Mononuclear cell (primary cell): Measurements from ENCODE around the gene CRYL1. TPM values are rescaled to one million over a fixed set of nuclear protein-coding genes. Genes with fewer than 3 reads are reported as not detected.
"Not testable (repeated sequence)": the region's sequence is repeated elsewhere in the genome, so short reads cannot be mapped to it uniquely, and the experiment has no call there.

Source experiments
- H3K27me3 ChIP-seq: 2 replicates; pipeline ENCODE4 v1.6.0; 2011; ENCODE audit warnings: low read length, control low read depth; ENCODE audit not compliant: insufficient read depth
- H3K4me1 ChIP-seq: 2 replicates; pipeline ENCODE4 v1.5.1; 2011; ENCODE audit warnings: mild to moderate bottlenecking, low read length, control low read depth; ENCODE audit not compliant: insufficient read depth
- H3K4me3 ChIP-seq: 2 replicates; pipeline ENCODE4 v1.5.1; 2011; ENCODE audit warnings: mild to moderate bottlenecking, low read length, moderate library complexity
- H3K9me3 ChIP-seq: 2 replicates; pipeline ENCODE4 v1.5.1; 2011; ENCODE audit warnings: low read depth, mild to moderate bottlenecking, control low read depth, low read length
- total RNA-seq: library from RNA; depleted of rRNA; stranded (reverse); fragments of >200 nt; gene quantifications from one replicate; pipeline ENCODE4 v1.2.3, GENCODE V29; 2012

CRYL1 gene
- total RNA-seq, 1 donor = 18.2 TPM

DNA sequence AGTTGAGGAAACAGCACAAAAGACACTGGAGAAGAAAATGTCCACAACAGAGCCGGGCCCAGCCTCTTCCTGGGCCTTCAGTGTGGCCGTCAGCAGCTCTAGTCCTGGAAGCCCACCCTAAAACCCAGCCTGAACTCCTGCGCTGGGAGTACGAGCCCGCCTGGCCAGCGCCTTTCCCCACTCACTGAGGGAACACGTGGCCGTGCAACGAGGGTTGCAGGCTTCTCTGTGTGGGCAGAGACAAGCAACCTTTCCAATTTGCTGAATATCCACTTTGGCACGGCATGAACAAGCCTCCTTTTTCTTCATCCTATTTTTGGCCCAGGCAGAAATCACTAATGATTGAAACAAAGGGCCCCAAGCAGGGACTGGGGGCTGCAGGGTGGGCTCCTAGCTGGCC, 89.2 kb downstream of the CRYL1 start:
- no peaks in the 10 kb centered on the region for H3K4me1 ChIP-seq
- H3K9me3 ChIP-seq = no peaks in the 10 kb centered on the region
- H3K27me3 ChIP-seq = no peaks in the 10 kb centered on the region
- H3K4me3 ChIP-seq = no peak overlapping the region

DNA sequence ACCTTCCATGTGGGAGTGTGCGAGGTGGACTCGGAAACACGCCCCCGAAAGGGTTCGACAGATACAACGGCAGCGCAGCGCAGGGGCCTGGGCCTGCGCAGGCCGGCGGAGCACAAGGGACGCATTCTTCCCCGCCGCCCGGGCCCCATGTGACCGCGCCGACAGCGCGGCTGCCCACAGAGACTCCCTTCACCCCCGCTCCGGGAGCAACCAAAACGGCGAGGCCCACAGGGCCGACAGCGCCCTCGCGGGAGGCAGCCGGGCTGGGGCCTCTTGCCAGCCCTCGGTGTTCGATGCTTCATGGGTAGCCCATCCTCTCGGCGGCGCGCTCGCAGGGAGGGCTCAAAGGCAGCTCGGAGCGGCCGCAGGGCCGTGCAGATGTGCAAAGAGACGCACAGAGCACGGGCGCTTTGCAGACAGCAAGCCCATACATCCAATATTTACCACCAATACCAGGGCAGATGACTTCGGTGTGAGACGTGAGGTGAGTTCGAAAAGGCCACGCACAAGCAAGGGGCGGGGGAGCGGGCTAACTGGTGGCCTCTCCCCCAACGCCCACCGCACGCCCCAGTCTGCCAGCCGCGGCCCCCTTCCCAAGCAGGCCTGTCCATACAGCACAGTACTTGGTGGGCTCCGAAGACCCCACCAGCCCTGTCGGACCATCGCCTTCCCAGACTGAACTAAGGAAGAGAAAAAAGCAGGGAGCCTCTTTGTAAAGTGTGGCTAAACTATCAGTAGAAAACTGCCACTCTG, 89.9 kb downstream of the CRYL1 start:
- no peaks in the 10 kb centered on the region for H3K27me3 ChIP-seq
- H3K4me3 ChIP-seq = no peak overlapping the region
- H3K9me3 ChIP-seq = no peaks in the 10 kb centered on the region
- no peaks in the 10 kb centered on the region for H3K4me1 ChIP-seq

DNA sequence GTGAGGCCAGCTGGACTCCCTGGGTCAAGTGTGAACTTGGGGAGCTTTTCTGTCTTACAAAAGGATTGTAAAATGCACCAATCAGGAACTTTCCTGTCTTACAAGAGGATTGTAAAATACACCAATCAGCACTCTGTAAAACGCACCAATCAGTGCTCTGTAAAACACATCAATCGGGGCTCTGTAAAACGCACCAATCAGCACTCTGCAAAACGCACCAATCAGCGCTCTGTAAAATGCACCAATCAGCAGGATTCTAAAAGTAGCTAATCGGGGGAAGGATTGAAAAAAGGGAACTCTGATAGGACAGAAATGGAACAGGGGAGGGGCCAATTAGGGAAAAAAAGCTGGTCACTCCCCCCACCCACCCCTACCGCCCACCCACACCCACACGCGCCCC, 91.4 kb downstream of the CRYL1 start:
- not testable (repeated sequence) for H3K4me1 ChIP-seq, H3K4me3 ChIP-seq, H3K9me3 ChIP-seq, H3K27me3 ChIP-seq

DNA sequence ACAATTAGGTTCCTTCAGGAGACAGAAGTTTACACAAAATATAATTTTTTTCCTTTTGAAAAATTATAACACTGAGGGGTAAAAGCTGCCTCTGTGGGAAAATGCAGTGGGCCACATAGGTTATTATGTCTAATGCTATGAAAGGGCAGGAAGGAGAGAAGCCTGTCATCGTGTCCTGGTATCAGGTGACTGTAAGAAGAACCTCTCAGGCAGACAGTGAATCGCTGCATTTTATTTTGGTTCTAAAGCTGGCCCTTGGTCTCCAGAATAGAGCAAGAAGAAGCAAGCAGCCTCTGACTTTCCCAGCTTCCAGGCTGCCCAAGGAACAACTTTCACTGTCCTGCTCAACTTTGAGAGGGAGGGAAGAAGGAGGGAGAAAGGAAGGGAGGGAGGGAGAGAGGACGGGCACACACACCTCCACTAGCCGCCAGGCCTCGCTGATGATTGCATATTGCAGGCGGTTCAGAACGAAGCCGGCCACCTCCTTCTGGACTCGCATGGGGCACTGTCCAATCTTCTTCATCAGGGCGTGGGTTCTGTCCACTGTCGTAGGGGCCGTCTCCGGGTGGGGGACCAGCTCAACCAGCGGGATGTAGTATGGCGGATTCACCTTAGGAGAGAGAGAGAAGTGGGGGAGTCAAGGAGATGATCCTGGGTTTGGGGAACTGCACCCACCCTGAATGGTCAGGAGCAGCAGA, 93.8 kb downstream of the CRYL1 start:
- H3K4me1 ChIP-seq = no peaks in the 10 kb centered on the region
- no peak overlapping the region for H3K4me3 ChIP-seq
- H3K27me3 ChIP-seq = no peaks in the 10 kb centered on the region
- no peaks in the 10 kb centered on the region for H3K9me3 ChIP-seq

DNA sequence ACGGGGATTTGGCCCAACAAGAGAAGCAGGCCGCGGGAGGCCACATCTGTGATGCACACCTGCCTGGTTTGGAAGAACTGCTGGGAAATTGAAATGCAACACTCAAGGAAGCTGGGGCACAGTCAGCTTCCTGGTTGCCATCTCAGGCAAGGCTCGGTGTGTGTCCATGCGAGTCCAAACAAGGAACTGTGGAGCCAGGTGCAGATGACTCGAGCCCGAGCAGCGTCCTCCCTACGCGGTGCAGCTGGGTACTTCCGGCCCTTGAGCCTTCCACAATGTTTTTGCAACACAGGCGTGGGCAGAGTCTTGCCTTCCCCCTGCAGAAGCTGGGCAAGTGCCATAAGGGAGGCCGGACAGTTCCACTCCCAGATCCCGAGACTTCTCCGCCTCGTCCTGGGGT, 94.6 kb downstream of the CRYL1 start:
- H3K9me3 ChIP-seq = no peaks in the 10 kb centered on the region
- H3K27me3 ChIP-seq = no peaks in the 10 kb centered on the region
- no peak overlapping the region for H3K4me3 ChIP-seq
- no peaks in the 10 kb centered on the region for H3K4me1 ChIP-seq

DNA sequence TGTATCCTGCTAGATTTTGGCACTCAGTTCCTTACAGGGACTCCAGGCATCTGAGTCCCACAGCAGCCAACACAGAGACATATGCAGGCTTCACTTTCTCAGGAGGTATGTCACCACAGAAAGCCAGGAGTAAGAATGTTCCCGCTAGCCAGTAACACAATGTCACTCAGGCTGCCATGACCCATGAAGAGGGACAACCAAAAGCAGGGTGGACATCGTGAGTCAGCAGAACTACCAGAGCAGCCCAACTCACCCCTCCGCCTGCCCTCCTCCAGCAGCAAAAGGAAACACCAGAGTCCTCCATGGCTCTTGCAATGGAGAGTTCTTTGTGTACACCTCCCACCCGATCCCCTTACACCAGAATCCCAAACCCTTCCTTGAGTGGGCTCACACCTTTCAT, 95.4 kb downstream of the CRYL1 start:
- Histone ChIP-seq H3K27me3 (no peaks in the 10 kb centered on the region), H3K4me1 (no peaks in the 10 kb centered on the region), H3K9me3 (no peaks in the 10 kb centered on the region), H3K4me3 (no peak overlapping the region)

DNA sequence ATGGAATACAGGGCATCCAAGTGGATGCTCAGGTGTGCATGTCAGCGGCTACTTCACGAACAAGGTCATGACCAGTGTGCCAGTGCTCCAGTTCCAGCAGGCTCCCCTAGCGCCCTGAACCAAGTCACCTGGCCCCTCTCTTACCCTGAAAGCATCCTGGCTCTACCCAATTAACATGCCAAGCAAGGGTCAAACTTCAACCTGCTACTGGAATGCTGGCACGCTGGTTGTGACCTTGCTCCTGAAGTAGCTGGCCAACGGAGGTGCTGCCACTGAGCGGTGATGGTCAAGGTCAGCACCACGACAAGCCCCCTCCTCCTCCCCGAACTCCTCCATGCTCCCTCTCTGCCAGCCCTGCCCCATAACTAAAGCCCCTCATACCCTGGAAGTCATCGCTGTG, 96.0 kb downstream of the CRYL1 start:
- Histone ChIP-seq H3K4me3 (no peak overlapping the region), H3K27me3 (no peaks in the 10 kb centered on the region), H3K4me1 (no peaks in the 10 kb centered on the region), H3K9me3 (no peaks in the 10 kb centered on the region)

DNA sequence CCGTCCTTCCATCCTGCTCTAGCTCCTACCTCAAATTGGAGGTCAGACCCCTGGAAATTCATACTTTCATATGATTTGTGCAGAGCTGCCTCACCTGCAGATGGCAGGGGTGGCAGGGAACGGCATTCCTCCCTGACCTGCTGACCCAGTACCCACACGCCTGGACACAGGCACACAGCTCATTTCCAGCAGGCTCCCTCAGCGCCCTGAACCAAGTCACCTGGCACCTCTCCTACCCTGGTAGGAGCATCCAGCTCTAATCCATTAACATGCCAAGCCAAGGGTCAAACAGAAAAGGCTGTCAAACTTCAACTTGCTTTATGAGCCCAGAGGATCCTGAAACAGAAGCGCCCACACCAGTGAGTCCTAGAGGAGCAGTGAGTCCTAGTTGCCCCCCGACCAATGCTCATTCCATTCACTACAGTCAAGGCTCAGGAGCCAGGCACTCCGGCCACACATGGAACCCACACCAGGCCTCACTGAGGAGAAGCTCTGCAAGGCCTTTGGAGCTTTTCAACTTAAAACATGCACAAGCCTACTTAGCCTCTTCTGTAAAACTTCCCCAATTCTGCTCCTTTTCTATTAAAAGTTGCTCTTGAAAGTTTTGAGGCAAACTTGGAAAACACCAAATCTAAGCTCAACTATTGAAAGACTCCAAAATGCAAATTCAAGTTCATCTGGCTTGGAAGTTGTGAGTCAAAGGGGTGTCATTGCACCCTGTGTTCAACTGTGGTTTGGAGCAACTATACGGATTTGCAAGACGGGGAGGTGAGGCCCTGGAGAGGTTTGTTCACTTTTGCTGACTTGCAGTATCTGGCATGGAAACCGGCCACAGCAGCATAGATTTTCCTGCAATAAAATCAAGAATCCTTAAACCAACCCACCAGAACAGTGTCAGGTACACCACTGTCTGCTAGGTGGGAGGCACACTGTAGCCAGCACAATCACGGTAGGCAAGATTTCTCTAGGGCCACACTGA, 96.7 kb downstream of the CRYL1 start:
- no peaks in the 10 kb centered on the region for H3K27me3 ChIP-seq
- no peak overlapping the region for H3K4me3 ChIP-seq
- H3K4me1 ChIP-seq = no peaks in the 10 kb centered on the region
- H3K9me3 ChIP-seq = no peaks in the 10 kb centered on the region

DNA sequence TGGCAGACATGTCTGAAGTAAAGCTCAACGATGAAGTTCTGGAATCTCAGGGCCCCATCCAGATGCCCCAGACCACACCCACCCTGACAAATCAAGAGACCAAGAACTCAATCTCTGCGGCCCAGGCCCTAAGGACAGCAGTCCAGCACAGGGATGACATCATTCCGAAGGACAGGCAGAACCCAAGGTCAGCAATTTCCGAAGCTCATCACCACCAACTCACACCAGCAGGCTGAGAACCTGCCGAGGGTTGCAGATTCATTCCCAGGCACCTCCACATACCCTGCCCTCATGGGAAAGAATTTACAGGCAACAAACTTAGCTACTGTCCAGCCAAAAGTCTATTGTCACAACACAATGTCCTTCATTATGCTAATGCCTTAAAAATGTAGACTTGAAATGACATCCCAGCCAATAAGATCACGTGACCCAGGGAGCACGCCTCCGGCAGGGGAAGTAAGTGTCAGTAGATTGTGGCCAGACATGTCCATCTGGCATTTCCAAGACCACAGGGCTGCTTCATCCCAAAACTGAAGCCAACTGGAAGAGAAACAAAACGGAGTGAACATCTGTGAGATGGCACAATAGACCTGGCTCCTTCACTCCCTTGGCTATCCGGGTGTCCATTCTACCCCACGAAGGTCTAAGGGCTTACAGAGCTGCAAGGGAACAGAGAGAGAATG, 98.8 kb downstream of the CRYL1 start:
- no peaks in the 10 kb centered on the region for H3K27me3 ChIP-seq
- no peaks in the 10 kb centered on the region for H3K4me1 ChIP-seq
- no peak overlapping the region for H3K4me3 ChIP-seq
- H3K9me3 ChIP-seq = no peaks in the 10 kb centered on the region

DNA sequence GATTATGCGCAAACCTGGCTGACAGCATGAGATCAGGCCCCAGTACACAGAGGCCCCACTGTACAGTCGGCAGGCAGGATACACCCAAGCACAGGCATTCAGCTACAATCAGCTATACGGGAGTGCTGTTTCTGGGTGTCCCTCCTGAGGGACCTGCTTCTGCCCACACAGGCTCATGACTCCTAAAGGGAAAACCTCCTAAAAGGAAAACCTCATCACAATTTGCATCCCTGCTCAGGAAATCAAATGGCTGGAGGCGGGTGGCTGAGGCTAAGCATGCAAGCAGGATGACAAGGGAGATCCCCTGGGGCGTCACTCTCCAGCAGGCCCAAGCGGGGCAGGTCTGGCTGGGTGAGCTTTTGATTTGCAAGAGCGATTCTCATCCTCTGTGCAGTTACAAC, 99.8 kb downstream of the CRYL1 start:
- H3K4me3 ChIP-seq = no peak overlapping the region
- no peaks in the 10 kb centered on the region for H3K9me3 ChIP-seq
- H3K27me3 ChIP-seq = no peaks in the 10 kb centered on the region
- no peaks in the 10 kb centered on the region for H3K4me1 ChIP-seq

DNA sequence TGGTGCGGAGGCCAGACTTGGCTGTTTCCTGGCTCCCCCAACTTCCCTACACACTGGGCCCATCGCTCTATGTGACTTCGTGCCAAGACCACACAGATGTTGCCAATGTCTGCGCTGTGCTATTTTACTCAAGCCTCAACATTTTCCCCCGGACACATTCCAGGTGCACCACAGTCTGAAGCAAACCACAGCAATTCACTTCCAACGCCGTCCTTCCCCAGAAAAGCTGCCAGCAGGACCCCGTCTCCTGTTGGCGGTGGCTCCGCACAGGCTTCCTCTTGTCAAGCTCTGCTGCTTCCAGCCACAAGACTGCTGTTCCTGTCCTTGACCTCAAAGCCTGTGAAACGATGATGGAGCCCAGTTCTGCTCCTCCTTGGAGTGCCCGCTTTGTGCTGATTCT, 100.7 kb downstream of the CRYL1 start:
- Histone ChIP-seq H3K4me3 (no peak overlapping the region), H3K9me3 (no peaks in the 10 kb centered on the region), H3K27me3 (no peaks in the 10 kb centered on the region), H3K4me1 (peaks cover 3% of the 10 kb centered on the region)

DNA sequence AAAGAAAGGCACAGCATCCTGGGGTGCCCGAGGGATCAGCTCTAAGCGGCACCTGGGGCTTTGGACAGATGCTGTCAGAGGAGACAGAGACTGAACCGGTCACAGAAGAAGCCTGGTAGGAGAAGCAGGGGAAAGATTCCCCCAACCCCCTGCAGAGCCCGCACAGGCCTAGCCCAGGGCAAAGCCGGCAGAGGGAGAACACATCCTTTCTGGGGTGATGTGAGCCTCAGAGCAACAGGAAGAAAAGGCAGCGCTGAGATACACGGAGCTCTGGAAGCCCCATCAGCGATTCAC, 101.2 kb downstream of the CRYL1 start:
- H3K4me1 ChIP-seq = peaks cover 7% of the 10 kb centered on the region
- H3K27me3 ChIP-seq = no peaks in the 10 kb centered on the region
- no peak overlapping the region for H3K4me3 ChIP-seq
- H3K9me3 ChIP-seq = no peaks in the 10 kb centered on the region

DNA sequence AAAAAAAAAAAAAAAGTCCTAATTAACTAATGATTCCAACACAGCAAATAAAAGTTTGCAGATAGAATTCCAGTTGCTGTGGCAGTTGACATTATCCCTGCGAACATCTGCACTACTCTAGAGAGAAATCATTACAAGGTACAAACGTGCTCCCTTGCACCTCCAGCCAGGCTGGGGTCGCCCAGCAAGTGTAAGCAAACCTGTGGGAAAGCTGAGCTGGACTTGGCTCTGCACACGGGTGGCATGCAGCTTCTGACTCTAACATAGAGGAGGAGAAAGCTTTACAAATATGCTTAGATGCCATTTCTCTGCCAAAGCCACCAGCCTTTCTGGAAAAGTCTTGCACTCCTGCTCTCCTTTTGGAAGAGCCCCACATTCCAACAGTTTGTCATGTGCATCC, 103.3 kb downstream of the CRYL1 start:
- Histone ChIP-seq H3K4me3 (no peak overlapping the region), H3K27me3 (no peaks in the 10 kb centered on the region), H3K4me1 (peaks cover 9% of the 10 kb centered on the region), H3K9me3 (no peaks in the 10 kb centered on the region)

DNA sequence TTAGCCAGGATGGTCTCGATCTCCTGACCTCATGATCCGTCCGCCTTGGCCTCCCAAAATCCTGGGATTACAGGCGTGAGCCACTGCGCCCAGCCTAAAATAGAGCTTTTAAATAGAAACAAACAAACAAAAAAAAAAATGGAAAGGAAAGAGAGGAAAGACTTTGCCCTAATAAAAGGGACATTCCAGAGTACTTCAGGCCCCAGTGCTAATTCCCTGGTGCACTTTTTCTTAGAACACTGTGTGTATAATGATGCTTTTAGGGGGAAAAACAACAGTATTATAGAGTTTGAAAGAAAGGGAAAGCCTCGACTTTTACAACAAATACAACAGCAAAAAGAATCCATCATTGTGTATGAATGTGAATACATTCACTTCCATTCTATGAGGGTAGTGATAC, 104.7 kb downstream of the CRYL1 start:
- peaks cover 9% of the 10 kb centered on the region for H3K4me1 ChIP-seq
- no peak overlapping the region for H3K4me3 ChIP-seq
- no peaks in the 10 kb centered on the region for H3K9me3 ChIP-seq
- H3K27me3 ChIP-seq = no peaks in the 10 kb centered on the region

DNA sequence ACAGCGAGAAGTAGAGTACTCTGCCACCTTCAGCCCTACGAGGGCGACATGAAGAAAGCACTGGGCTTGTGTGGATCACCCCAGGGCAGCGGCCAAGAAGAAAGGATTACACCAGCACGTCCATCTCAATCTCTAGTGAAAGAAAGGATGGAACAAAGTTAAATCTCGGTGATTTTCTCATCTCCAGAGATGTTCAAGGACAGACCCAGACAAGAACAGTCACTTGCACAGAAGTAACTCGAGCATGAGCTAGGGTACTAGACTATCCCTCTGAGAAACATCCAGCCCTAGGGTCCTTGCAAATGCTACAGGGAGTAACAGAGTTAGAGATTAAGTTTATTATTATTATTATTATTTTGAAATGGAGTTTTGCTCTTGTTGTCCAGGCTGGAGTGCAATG, 106.7 kb downstream of the CRYL1 start:
- Histone ChIP-seq H3K9me3 (no peaks in the 10 kb centered on the region), H3K27me3 (no peaks in the 10 kb centered on the region), H3K4me1 (peaks cover 9% of the 10 kb centered on the region), H3K4me3 (no peak overlapping the region)
